Activated CD8-positive, alpha-beta memory T cell treated with anti-CD3 and anti-CD28 coated beads, Interleukin-2, amount 10 ng/mL, durations not matched to agents 7 days and 5 days (primary cell): ENCODE results near the gene CACNA1B. TPM values are rescaled to one million over a fixed set of nuclear protein-coding genes. Genes with fewer than 3 reads are reported as not detected.

Experiments
- ATAC-seq: fragments of 150-1000 bp; cut with Tn5 transposase; one replicate; pipeline ENCODE4 v1.10.0; 2021; ENCODE audit warnings: moderate library complexity
- CTCF ChIA-PET: fragments of 350-600 bp; sonication (Branson Sonifier 250); formaldehyde crosslinking; loops from one replicate; lab custom pipeline; 2021; ENCODE audit warnings: antibody characterized with exemption; lab: Charles Lee
- DNase-seq: peaks from one replicate; pipeline ENCODE4 v3.0.0-alpha.2; 2020
- H3K27ac Mint-ChIP-seq: one replicate; pipeline ENCODE4 v1.8.0; 2021; ENCODE audit warnings: mild to moderate bottlenecking, mixed read lengths
- H3K27me3 Mint-ChIP-seq: one replicate; pipeline ENCODE4 v1.8.0; 2021; ENCODE audit warnings: mixed read lengths
- H3K36me3 Mint-ChIP-seq: one replicate; pipeline ENCODE4 v1.8.0; 2021; ENCODE audit warnings: mild to moderate bottlenecking, mixed read lengths
- H3K4me1 Mint-ChIP-seq: one replicate; pipeline ENCODE4 v1.8.0; 2021; ENCODE audit warnings: mixed read lengths
- H3K4me3 Mint-ChIP-seq: one replicate; pipeline ENCODE4 v1.8.0; 2021; ENCODE audit warnings: mild to moderate bottlenecking, moderate library complexity, mixed read lengths
- H3K9me3 Mint-ChIP-seq: one replicate; pipeline ENCODE4 v1.8.0; 2022; ENCODE audit warnings: low read depth, mixed read lengths
- total RNA-seq, 2 experiments: library from RNA; stranded (reverse); gene quantifications; one replicate each; pipeline ENCODE4 v1.2.3, GENCODE V29; 2021

Gene CACNA1B
- total RNA-seq, 2 experiments from 2014 or later: not detected

DNA sequence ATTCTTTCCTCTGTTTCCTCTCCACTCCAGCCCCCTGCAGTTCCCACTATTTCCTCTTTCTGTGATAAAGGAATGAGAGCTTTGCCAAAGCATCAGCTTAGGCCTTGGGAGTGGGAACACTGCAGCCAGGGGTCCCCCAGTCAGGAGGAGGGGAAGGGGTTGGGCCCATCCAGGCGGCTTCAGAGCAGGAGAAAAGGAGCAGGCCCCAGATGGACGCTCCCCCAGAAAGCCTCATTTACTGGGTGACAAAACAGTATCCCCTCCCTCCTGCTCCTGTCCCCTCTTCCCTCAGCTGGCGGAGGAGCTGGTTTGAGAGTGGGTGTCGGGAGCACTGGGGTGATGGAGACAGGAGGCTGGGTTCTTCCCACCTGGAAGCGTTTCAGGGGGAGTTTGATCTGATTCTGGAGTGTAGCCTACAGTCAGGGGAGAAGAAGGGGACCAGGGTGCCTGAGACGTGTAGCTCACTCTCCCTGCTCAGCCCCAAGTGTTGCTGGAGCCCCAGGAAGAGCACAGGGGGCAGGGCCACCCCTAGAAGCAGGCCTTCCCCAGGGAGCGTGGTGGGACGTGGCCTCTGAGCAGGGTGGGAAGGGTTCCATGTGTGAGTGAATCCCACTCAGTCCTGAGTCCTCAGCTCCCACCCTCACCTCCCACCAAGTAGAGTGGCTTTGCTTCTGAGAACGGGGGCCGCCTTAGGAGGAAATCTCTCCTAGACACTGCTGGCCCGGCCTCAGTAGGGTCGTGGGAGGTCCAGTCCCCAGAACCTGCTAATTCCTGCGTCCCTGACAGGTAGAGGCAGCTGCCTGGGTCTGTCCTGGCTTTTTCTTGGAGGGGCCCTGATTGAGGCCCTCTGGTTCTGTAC, 173.1 kb downstream of the CACNA1B start:
- Mint-ChIP-seq H3K9me3 (no peaks in the 10 kb centered on the region), H3K4me3 (no peak overlapping the region)
- DNase-seq: no peak

GRCh38 chr9:138051586-138052321, 174.2 kb downstream of the CACNA1B start:
- ATAC-seq (no peak), DNase-seq (peak; percentile 29)
- no peak overlapping the region for H3K27ac Mint-ChIP-seq
- H3K9me3 Mint-ChIP-seq: no peaks in the 10 kb centered on the region
- no peaks in the 10 kb centered on the region for H3K27me3 Mint-ChIP-seq
- CTCF ChIA-PET: no interaction called here
- no peak overlapping the region for H3K4me3 Mint-ChIP-seq
- H3K36me3 Mint-ChIP-seq: no peaks in the 10 kb centered on the region
- no peaks in the 10 kb centered on the region for H3K4me1 Mint-ChIP-seq

More for the DNA sequence above, 173.1 kb downstream of the CACNA1B start:
- Mint-ChIP-seq H3K27me3 (no peaks in the 10 kb centered on the region), H3K27ac (no peak overlapping the region), H3K4me1 (no peaks in the 10 kb centered on the region), H3K36me3 (no peaks in the 10 kb centered on the region)
- CTCF ChIA-PET: no interaction called here
- ATAC-seq: no peak

GRCh38 chr9:138052322-138052615, 174.7 kb downstream of the CACNA1B start:
- CTCF ChIA-PET: no interaction called here
- no peaks in the 10 kb centered on the region for H3K27me3 Mint-ChIP-seq
- no peak overlapping the region for H3K27ac Mint-ChIP-seq
- H3K4me3 Mint-ChIP-seq: no peak overlapping the region
- H3K9me3 Mint-ChIP-seq: no peaks in the 10 kb centered on the region
- DNase-seq (no peak), ATAC-seq (no peak)
- H3K4me1 Mint-ChIP-seq: no peaks in the 10 kb centered on the region
- no peaks in the 10 kb centered on the region for H3K36me3 Mint-ChIP-seq

DNA sequence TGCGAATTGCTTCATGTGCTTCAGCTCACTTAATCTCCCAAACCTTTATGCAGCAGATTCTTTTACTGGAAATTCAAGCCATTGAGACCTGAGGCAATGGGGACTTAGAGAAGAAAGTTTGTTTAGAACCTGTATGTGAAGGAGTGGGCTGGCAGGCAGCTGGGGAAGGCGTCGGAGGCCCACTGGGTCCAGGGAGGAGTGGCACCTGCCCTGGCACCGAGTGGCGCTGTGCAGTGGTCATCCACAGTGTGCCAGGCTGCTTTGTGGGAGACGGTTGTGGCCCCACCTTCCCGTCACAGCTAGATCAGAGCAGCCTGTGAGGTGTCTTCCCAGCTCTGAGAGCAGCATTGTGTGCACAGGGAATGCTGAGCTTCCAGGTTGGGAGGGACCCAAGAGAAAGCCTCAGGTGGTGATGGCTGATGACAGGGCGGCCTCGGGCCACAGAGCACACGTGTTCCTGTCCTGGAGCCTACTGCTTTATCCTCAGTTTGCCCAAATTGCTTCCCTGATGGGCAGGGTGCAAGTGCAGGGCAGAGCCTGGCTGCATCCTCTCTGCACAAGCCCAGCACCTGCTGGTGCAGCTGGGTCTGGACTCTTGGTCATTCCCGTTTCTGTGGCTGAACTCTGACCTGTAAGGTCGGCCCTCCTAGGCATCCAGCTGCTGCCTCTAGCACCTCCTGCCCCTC, 175.2 kb downstream of the CACNA1B start:
- CTCF ChIA-PET: no interaction called here
- Mint-ChIP-seq H3K4me3 (no peak overlapping the region), H3K4me1 (no peaks in the 10 kb centered on the region), H3K9me3 (no peaks in the 10 kb centered on the region), H3K27me3 (no peaks in the 10 kb centered on the region), H3K27ac (no peak overlapping the region), H3K36me3 (no peaks in the 10 kb centered on the region)
- ATAC-seq (no peak), DNase-seq (peak; percentile 7)

DNA sequence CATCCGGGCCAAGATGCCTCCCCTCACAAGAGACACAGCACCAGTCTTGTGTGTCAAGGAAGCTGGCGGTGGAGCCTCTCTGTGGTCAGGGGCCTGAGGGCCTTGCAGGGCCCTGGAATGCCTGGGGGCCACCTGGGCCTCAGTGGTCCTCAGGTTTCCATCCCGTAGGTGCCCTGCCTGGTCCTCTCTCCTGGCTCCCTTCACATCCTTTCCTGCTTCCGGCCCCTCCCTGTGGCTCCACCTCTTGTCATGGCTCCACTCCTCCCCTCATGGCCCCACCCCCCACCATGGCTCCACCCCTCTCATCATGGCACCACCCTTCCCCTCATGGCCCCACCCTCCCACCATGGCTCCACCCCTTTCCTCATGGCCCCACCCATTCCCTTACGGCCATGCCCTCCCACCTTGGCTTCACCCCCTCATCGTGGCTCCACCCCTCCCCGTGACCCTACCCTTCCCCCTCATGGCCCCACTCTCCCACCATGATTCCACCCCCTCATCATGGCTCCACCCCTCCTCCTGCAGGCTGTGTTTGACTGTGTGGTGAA, 175.8 kb downstream of the CACNA1B start:
- H3K9me3 Mint-ChIP-seq: no peaks in the 10 kb centered on the region
- H3K27ac Mint-ChIP-seq: no peak overlapping the region
- DNase-seq: peak; percentile 36
- peak; percentile 39 for ATAC-seq
- no peak overlapping the region for H3K4me3 Mint-ChIP-seq
- no peaks in the 10 kb centered on the region for H3K36me3 Mint-ChIP-seq
- CTCF ChIA-PET: no interaction called here
- H3K4me1 Mint-ChIP-seq: no peaks in the 10 kb centered on the region
- no peaks in the 10 kb centered on the region for H3K27me3 Mint-ChIP-seq

DNA sequence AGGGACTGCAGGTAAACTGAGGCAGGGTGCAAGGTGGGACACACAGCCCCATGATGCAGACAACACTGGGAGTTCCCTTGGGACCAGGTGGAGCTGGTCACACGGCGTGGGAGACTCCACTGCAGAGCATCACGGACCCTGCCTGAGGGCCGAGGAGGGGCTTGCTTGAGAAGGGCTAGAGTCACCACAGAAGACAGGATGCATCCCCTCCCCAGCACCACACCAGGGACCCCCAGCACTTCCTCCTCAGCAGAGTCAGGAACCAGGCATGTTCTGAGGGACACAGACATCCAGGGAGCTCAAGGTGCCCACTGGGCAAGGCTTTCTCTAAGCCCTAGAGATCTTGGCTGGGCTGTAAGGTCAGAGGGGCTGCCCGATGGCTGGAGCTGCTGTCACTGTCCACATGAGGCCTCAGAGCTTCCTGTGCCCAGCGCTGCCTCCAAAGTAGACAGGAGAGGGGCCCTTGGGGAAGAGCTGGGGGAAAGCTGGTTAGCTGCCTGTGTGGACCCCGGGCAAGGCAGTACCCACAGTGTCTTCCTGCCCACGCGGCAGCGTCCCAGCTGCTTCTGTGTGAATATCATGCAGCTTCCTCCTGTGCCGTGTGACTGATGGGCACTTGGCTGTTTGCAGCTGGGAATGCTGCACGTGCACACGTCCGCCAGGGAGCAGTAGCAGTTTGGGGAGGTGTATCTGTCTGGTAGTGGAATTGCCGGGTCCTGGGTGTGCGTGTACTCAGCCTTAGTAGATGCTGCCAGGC, 176.6 kb downstream of the CACNA1B start:
- CTCF ChIA-PET: no interaction called here
- DNase-seq (peak; percentile 34), ATAC-seq (no peak)
- Mint-ChIP-seq H3K36me3 (no peaks in the 10 kb centered on the region), H3K4me1 (no peaks in the 10 kb centered on the region), H3K4me3 (no peak overlapping the region), H3K27ac (no peak overlapping the region), H3K27me3 (no peaks in the 10 kb centered on the region), H3K9me3 (no peaks in the 10 kb centered on the region)

- CTCF ChIA-PET: no interaction called here
- Mint-ChIP-seq H3K27me3 (no peaks in the 10 kb centered on the region), H3K4me1 (no peaks in the 10 kb centered on the region), H3K4me3 (no peak overlapping the region), H3K9me3 (no peaks in the 10 kb centered on the region), H3K36me3 (no peaks in the 10 kb centered on the region), H3K27ac (no peak overlapping the region)
- no peak for ATAC-seq
- no peak for DNase-seq
These were observed 180.1 kb downstream of the CACNA1B start for GRCh38 chr9:138057726-138058125.

- H3K27me3 Mint-ChIP-seq: no peaks in the 10 kb centered on the region
- no peaks in the 10 kb centered on the region for H3K9me3 Mint-ChIP-seq
- no peaks in the 10 kb centered on the region for H3K36me3 Mint-ChIP-seq
- no peak overlapping the region for H3K4me3 Mint-ChIP-seq
- no peak overlapping the region for H3K27ac Mint-ChIP-seq
- CTCF ChIA-PET: no interaction called here
- ATAC-seq (no peak), DNase-seq (no peak)
- H3K4me1 Mint-ChIP-seq: no peaks in the 10 kb centered on the region
These were observed 180.6 kb downstream of the CACNA1B start for GRCh38 chr9:138058181-138058580.

DNA sequence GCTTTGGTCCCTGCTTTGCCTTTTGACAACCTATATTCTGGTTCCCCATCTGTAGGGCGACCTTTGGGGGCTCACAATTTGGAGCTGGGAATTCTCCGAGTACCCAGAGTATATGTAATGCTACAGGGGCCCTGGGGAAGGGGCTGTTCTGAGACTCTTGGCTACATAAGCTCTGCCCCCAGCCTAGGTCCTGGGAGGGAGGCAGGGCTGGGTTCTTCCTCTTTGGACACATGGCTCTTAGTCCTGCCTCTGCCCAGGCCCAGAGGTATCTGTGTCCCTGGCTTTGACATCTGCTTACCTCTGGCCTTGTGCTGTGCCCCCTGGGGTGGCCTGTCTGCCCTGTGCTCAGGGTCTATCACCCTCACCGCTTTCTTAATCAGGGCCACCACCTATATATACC, 181.6 kb downstream of the CACNA1B start:
- Mint-ChIP-seq H3K4me3 (no peak overlapping the region), H3K36me3 (no peaks in the 10 kb centered on the region), H3K27me3 (no peaks in the 10 kb centered on the region), H3K4me1 (no peaks in the 10 kb centered on the region), H3K9me3 (no peaks in the 10 kb centered on the region), H3K27ac (no peak overlapping the region)
- no peak for ATAC-seq
- no peak for DNase-seq
- CTCF ChIA-PET: no interaction called here

GRCh38 chr9:138060365-138060764, 182.8 kb downstream of the CACNA1B start:
- H3K36me3 Mint-ChIP-seq: no peaks in the 10 kb centered on the region
- H3K27ac Mint-ChIP-seq: no peak overlapping the region
- H3K9me3 Mint-ChIP-seq: no peaks in the 10 kb centered on the region
- no peaks in the 10 kb centered on the region for H3K27me3 Mint-ChIP-seq
- H3K4me1 Mint-ChIP-seq: no peaks in the 10 kb centered on the region
- CTCF ChIA-PET: no interaction called here
- ATAC-seq (no peak), DNase-seq (no peak)
- H3K4me3 Mint-ChIP-seq: no peak overlapping the region

DNA sequence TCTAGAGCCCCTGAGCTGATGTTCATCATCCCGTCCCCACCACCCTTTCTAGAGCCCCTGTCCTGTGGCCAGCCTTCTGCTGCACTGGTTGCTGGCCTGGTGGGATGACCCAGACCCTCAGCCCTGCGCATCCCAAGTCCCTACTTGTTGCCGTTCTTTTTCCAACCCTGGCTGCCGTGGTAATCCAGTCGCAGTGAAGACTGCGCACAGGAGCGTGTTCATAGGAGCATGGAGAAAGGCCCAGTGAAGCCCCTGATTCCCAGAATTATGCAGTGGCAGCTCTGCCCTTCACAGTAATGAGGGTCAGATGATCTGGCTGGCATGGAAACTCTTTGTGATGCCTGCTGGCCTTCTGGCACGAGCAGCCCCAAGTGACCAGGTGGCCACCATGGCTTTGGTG, 183.3 kb downstream of the CACNA1B start:
- Mint-ChIP-seq H3K4me3 (no peak overlapping the region), H3K9me3 (no peaks in the 10 kb centered on the region), H3K27ac (no peak overlapping the region), H3K36me3 (no peaks in the 10 kb centered on the region), H3K4me1 (no peaks in the 10 kb centered on the region), H3K27me3 (peaks cover 4% of the 10 kb centered on the region)
- CTCF ChIA-PET: no interaction called here
- DNase-seq: no peak
- no peak for ATAC-seq

DNA sequence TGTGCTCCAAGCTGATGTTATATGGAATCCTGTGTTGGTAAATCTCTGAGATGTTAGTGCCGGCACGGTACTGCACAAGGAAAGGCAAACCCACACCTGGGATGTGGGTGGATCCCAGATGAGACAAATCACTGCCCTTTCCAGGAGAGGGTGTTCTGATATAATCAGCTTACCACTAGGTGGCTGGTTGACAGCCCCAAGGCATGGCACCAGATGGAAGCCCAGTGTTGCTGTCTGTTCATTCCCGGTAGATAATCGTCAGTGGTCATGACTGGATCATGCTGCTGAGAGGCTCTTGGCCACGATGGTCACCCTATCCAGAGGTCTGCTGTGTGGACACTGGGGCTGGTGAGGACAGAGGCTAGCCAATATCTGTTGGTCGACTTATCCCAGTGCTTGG, 184.0 kb downstream of the CACNA1B start:
- H3K36me3 Mint-ChIP-seq: no peaks in the 10 kb centered on the region
- CTCF ChIA-PET: no interaction called here

DNA sequence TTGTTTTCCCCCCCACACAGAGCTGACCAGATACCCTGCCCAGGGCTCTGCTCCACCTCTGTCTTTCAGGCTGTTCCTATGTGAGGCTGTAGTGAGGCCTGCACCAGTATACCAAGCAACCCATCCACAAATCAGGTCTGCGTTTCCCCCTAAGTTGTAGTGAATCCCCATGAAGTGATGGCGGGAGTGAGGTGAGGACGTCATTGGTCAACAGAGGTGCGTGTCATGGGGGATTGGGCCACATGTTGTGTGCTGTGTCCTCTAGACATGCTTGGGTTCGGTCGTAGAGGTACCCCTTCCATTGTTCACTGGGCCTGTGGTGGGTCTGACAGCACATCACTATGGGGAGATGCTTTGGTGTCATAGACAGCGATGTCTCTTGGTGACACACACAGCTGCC, 184.6 kb downstream of the CACNA1B start:
- CTCF ChIA-PET: no interaction called here
- Mint-ChIP-seq H3K9me3 (no peaks in the 10 kb centered on the region), H3K36me3 (no peaks in the 10 kb centered on the region), H3K4me3 (no peak overlapping the region), H3K4me1 (no peaks in the 10 kb centered on the region), H3K27ac (no peak overlapping the region), H3K27me3 (peaks cover 10% of the 10 kb centered on the region)
- DNase-seq (no peak), ATAC-seq (no peak)

More for the DNA sequence above, 184.0 kb downstream of the CACNA1B start:
- Mint-ChIP-seq H3K27ac (no peak overlapping the region), H3K9me3 (no peaks in the 10 kb centered on the region), H3K27me3 (peaks cover 7% of the 10 kb centered on the region), H3K4me3 (no peak overlapping the region), H3K4me1 (no peaks in the 10 kb centered on the region)
- DNase-seq (no peak), ATAC-seq (no peak)
